K562 (cell line): ENCODE data around the gene HLA-DMB. TPM values are rescaled to one million over a fixed set of nuclear protein-coding genes. Genes with fewer than 3 reads are reported as not detected.

Experiments used
- C11orf30 ChIP-seq: fragments of 450-650 bp; IDR thresholded peaks from 2 replicates; pipeline ENCODE4 v1.6.1; 2016; ENCODE audit warnings: low read depth, mild to moderate bottlenecking
- CBFA2T3 ChIP-seq: fragments of 450-650 bp; IDR thresholded peaks from 2 replicates; pipeline ENCODE4 v1.6.1; 2017
- COPS2 ChIP-seq: fragments of 450-650 bp; conservative IDR thresholded peaks from 2 replicates; pipeline ENCODE4 v1.6.1; 2016; ENCODE audit warnings: mild to moderate bottlenecking, moderate library complexity
- MYC ChIP-seq, 2 experiments: fragments of 250-450 bp in 1 of 2; sonication (Bioruptor Pico) in 1 of 2; IDR thresholded peaks; 2 replicates each; pipeline versions ENCODE4 v1.5.1 to v1.6.1; 2012 to 2021; ENCODE audit warnings: low read depth in 2 of 2, borderline replicate concordance in 1 of 2, improper control_type of control experiment in 1 of 2, low read length in 1 of 2, mild to moderate bottlenecking in 1 of 2, moderate library complexity in 1 of 2
- RAD51 ChIP-seq: fragments of 450-650 bp; IDR thresholded peaks from 2 replicates; pipeline ENCODE4 v1.7.1; 2016; ENCODE audit warnings: low read depth, mild to moderate bottlenecking, borderline replicate concordance
- TCF7 ChIP-seq: sonication (generic); IDR thresholded peaks from 2 replicates; pipeline ENCODE4 v1.6.1; 2016; ENCODE audit warnings: antibody characterized with exemption, borderline replicate concordance
- XRCC3 ChIP-seq: fragments of 450-650 bp; IDR thresholded peaks from 2 replicates; pipeline ENCODE4 v1.6.1; 2017; ENCODE audit warnings: mild to moderate bottlenecking, moderate library complexity
- ZNF232 ChIP-seq: sonication (generic); formaldehyde crosslinking; IDR thresholded peaks from 2 replicates; pipeline ENCODE4 v1.8.0; 2022; ENCODE audit warnings: mild to moderate bottlenecking, missing genetic modification reagents
- polyA plus RNA-seq, 8 experiments: library from polyadenylated mRNA; depleted of rRNA in 4 of 8; stranded (reverse) in 5 of 8; unstranded in 3 of 8; fragments of >200 nt; fragmentation: Nextera tagmentation in 2 of 8; fragmentation: Illumina TruSeq in 1 of 8; extraction: Ambion mirVana in 2 of 8; extraction: Trizol in 1 of 8; gene quantifications; 2 replicates each; pipeline versions ENCODE4 v1.2.1 to v1.2.3, GENCODE V29; 2011 to 2014; ENCODE audit warnings: inconsistent platforms in 1 of 8, missing spikeins in 1 of 8
- total RNA-seq, 7 experiments: library from RNA; depleted of rRNA in 6 of 7; stranded (reverse); fragments of >200 nt in 6 of 7; fragmentation: Illumina TruSeq in 2 of 7; extraction: Trizol in 2 of 7; gene quantifications; 2 replicates each; pipeline versions ENCODE4 v1.2.1 to v1.2.3, GENCODE V29; 2011 to 2021; ENCODE audit warnings: low replicate concordance in 1 of 7
- TF ChIP-seq, protein P1 (sequence below), 2 experiments: fragments of 150-350 bp in 1 of 2; IDR thresholded peaks; 2 replicates each; pipeline ENCODE4 v1.6.1; 2012 to 2016; ENCODE audit warnings: low read depth in 2 of 2, low read length in 2 of 2, mild to moderate bottlenecking in 1 of 2, moderate library complexity in 1 of 2
- TF ChIP-seq, protein P2 (sequence below): sonication (generic); IDR thresholded peaks from 2 replicates; pipeline ENCODE4 v1.6.1; 2016
- TF ChIP-seq, protein P3 (sequence below): sonication (generic); formaldehyde crosslinking; IDR thresholded peaks from 2 replicates; pipeline ENCODE4 v1.8.0; 2022; ENCODE audit warnings: missing genetic modification reagents, mild to moderate bottlenecking, borderline replicate concordance
- TF ChIP-seq, protein P4 (sequence below): fragments of 450-650 bp; IDR thresholded peaks from 2 replicates; pipeline ENCODE4 v1.6.1; 2016; ENCODE audit warnings: low read depth

Gene HLA-DMB
- total and polyA plus RNA-seq, 9 of the 15 experiments (the other 6 are each of a cell fraction or from before 2014, with no cell fraction given): 0.38 TPM; not detected in 8

DNA sequence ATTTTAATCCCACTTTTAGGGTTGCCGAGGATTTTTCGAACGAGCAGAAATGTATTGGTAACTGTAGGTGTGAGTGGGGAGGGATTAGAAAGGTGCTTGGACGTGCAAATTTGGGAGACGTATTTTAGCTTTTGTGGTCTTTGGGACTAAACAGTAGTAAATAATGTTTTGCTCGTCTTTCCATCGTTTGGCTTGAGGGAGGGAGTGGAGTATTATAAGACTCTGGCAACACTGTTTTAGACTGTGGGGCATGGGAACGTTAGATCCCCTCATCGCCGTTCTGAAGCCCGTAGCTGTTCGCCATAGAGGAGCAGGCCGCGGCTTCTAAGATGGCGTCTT is 30.4 kb upstream of the HLA-DMB start (continued):
- TF ChIP-seq MYC (IDR thresholded peaks at IDR 0.05; ENCODE audit: low read depth, low read length): no peak
- peak; percentile 53; the same call in 1 of the 2 replicates for TF ChIP-seq MYC (CRISPR knock-in tag; IDR thresholded peaks at IDR 0.05; ENCODE audit: borderline replicate concordance, low read depth)
- TF ChIP-seq, protein P1, sequence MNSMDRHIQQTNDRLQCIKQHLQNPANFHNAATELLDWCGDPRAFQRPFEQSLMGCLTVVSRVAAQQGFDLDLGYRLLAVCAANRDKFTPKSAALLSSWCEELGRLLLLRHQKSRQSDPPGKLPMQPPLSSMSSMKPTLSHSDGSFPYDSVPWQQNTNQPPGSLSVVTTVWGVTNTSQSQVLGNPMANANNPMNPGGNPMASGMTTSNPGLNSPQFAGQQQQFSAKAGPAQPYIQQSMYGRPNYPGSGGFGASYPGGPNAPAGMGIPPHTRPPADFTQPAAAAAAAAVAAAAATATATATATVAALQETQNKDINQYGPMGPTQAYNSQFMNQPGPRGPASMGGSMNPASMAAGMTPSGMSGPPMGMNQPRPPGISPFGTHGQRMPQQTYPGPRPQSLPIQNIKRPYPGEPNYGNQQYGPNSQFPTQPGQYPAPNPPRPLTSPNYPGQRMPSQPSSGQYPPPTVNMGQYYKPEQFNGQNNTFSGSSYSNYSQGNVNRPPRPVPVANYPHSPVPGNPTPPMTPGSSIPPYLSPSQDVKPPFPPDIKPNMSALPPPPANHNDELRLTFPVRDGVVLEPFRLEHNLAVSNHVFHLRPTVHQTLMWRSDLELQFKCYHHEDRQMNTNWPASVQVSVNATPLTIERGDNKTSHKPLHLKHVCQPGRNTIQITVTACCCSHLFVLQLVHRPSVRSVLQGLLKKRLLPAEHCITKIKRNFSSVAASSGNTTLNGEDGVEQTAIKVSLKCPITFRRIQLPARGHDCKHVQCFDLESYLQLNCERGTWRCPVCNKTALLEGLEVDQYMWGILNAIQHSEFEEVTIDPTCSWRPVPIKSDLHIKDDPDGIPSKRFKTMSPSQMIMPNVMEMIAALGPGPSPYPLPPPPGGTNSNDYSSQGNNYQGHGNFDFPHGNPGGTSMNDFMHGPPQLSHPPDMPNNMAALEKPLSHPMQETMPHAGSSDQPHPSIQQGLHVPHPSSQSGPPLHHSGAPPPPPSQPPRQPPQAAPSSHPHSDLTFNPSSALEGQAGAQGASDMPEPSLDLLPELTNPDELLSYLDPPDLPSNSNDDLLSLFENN (IDR thresholded peaks at IDR 0.05; ENCODE audit: low read depth in 2 of 2, low read length in 2 of 2): no peak
- TF ChIP-seq TCF7: 0 out of 2 replicates have a peak, but pooled peaks have one; percentile 40
- TF ChIP-seq, protein P2, sequence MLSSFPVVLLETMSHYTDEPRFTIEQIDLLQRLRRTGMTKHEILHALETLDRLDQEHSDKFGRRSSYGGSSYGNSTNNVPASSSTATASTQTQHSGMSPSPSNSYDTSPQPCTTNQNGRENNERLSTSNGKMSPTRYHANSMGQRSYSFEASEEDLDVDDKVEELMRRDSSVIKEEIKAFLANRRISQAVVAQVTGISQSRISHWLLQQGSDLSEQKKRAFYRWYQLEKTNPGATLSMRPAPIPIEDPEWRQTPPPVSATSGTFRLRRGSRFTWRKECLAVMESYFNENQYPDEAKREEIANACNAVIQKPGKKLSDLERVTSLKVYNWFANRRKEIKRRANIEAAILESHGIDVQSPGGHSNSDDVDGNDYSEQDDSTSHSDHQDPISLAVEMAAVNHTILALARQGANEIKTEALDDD: no peak
- TF ChIP-seq CBFA2T3: no peak
- TF ChIP-seq XRCC3: no peak
- no peak for TF ChIP-seq ZNF232 (CRISPR knock-in tag)
- no peak for TF ChIP-seq COPS2
- TF ChIP-seq, protein P3, sequence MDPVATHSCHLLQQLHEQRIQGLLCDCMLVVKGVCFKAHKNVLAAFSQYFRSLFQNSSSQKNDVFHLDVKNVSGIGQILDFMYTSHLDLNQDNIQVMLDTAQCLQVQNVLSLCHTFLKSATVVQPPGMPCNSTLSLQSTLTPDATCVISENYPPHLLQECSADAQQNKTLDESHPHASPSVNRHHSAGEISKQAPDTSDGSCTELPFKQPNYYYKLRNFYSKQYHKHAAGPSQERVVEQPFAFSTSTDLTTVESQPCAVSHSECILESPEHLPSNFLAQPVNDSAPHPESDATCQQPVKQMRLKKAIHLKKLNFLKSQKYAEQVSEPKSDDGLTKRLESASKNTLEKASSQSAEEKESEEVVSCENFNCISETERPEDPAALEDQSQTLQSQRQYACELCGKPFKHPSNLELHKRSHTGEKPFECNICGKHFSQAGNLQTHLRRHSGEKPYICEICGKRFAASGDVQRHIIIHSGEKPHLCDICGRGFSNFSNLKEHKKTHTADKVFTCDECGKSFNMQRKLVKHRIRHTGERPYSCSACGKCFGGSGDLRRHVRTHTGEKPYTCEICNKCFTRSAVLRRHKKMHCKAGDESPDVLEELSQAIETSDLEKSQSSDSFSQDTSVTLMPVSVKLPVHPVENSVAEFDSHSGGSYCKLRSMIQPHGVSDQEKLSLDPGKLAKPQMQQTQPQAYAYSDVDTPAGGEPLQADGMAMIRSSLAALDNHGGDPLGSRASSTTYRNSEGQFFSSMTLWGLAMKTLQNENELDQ (CRISPR knock-in tag): no peak
- no peak for TF ChIP-seq C11orf30
- TF ChIP-seq, protein P4, sequence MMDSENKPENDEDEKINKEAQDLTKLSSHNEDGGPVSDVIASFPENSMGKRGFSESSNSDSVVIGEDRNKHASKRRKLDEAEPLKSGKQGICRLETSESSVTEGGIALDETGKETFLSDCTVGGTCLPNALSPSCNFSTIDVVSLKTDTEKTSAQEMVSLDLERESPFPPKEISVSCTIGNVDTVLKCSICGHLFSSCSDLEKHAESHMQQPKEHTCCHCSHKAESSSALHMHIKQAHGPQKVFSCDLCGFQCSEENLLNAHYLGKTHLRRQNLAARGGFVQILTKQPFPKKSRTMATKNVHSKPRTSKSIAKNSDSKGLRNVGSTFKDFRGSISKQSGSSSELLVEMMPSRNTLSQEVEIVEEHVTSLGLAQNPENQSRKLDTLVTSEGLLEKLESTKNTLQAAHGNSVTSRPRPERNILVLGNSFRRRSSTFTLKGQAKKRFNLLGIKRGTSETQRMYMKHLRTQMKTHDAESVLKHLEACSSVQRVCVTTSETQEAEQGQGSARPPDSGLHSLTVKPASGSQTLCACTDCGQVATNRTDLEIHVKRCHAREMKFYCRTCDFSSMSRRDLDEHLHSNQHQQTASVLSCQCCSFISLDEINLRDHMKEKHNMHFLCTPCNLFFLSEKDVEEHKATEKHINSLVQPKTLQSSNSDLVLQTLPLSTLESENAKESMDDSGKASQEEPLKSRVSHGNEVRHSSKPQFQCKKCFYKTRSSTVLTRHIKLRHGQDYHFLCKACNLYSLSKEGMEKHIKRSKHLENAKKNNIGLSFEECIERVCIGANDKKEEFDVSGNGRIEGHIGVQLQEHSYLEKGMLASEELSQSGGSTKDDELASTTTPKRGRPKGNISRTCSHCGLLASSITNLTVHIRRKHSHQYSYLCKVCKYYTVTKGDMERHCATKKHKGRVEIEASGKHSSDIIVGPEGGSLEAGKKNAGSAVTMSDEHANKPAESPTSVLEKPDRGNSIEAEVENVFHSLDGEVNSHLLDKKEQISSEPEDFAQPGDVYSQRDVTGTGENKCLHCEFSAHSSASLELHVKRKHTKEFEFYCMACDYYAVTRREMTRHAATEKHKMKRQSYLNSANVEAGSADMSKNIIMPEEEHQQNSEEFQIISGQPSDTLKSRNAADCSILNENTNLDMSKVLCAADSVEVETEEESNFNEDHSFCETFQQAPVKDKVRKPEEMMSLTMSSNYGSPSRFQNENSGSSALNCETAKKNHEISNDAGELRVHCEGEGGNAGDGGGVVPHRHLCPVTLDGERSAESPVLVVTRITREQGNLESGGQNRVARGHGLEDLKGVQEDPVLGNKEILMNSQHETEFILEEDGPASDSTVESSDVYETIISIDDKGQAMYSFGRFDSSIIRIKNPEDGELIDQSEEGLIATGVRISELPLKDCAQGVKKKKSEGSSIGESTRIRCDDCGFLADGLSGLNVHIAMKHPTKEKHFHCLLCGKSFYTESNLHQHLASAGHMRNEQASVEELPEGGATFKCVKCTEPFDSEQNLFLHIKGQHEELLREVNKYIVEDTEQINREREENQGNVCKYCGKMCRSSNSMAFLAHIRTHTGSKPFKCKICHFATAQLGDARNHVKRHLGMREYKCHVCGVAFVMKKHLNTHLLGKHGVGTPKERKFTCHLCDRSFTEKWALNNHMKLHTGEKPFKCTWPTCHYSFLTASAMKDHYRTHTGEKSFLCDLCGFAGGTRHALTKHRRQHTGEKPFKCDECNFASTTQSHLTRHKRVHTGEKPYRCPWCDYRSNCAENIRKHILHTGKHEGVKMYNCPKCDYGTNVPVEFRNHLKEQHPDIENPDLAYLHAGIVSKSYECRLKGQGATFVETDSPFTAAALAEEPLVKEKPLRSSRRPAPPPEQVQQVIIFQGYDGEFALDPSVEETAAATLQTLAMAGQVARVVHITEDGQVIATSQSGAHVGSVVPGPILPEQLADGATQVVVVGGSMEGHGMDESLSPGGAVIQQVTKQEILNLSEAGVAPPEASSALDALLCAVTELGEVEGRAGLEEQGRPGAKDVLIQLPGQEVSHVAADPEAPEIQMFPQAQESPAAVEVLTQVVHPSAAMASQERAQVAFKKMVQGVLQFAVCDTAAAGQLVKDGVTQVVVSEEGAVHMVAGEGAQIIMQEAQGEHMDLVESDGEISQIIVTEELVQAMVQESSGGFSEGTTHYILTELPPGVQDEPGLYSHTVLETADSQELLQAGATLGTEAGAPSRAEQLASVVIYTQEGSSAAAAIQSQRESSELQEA: peak; percentile 51; the same call in 1 of the 2 replicates
- TF ChIP-seq RAD51: no peak
